Muscle layer of colon (tissue), 2 donors: Measurements from ENCODE around the gene IFT20.

Experiments used
- H3K27ac ChIP-seq: one replicate; pipeline ENCODE4 v1.7.0; 2013; ENCODE audit warnings: low read depth, mild to moderate bottlenecking, low read length, moderate library complexity
- H3K27me3 ChIP-seq, 2 donors: one replicate each; pipeline ENCODE4 v1.7.0; 2013; ENCODE audit warnings: low read length in 2 of 2, mild to moderate bottlenecking in 2 of 2; ENCODE audit not compliant: insufficient read depth in 2 of 2, control insufficient read depth in 1 of 2
- H3K36me3 ChIP-seq: one replicate; pipeline ENCODE4 v1.7.0; 2013; ENCODE audit warnings: mild to moderate bottlenecking, low read length; ENCODE audit not compliant: insufficient read depth
- H3K4me1 ChIP-seq: one replicate; pipeline ENCODE4 v1.7.0; 2013; ENCODE audit warnings: mild to moderate bottlenecking, low read length; ENCODE audit not compliant: insufficient read depth
- H3K4me3 ChIP-seq, 2 donors: one replicate each; pipeline ENCODE4 v1.7.0; 2013; ENCODE audit warnings: low read length in 2 of 2, low read depth in 1 of 2, mild to moderate bottlenecking in 1 of 2, moderate library complexity in 1 of 2
- H3K9ac ChIP-seq: one replicate; pipeline ENCODE4 v1.7.0; 2013; ENCODE audit warnings: low read length
- H3K9me3 ChIP-seq: one replicate; pipeline ENCODE4 v1.7.0; 2013; ENCODE audit warnings: mild to moderate bottlenecking, low read length
- donor health status: abdominal sarcoma.
- donor health status: Adenocarcinoma of cecum.

The IFT20 gene

DNA sequence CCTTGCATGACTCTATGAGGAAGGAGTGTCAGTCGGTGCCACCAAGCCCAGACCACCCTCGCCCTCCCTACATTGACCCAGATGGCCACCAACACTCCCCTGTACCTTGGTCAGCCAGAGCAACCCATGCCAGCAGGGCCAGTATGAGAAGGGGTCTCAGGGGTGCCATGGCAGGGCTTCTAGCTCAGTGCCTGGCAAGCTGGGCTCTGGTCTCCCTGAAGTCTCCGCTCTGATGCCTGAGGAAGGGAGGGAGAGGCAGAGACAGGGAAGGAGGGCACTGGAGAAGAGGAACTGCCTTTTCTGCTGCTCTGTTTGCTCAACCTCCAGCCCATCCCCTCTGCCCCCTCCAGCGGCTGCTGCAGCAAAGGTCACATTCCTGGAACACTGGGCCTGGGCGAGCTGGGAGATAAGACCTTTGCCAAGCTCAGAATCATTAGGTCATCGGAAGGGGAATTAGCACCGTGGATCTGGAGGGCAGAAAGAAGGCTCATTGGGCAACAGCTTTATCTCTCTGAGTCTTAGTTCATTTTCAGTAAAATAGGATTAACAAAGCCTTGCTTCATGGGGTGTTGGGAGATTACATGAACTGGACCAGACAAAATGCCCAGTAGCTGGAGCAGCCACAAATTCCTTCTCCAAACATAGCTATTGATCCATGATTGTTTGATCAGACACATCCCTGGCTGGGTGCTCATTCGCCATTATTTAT lies 34.9 kb upstream of the IFT20 start, which contains the start of gene VTN:
VTN (minus strand) TSS at position 273 of the 709 bp plus-strand sequence; CDS start at position 169, 104 bp downstream.
- H3K4me3 ChIP-seq, result peak within 1 kb of the TSS; percentile 20 to 65
- no peak within 1 kb of the TSS for H3K9ac ChIP-seq
- no peaks in the 10 kb centered on the region for H3K9me3 ChIP-seq
- H3K27me3 ChIP-seq, result no peaks in the 10 kb centered on the region
- H3K36me3 ChIP-seq, result no peaks in the 10 kb centered on the region
- peaks cover 18% of the 10 kb centered on the region for H3K4me1 ChIP-seq
- H3K27ac ChIP-seq, result peak within 1 kb of the TSS; percentile 48

DNA sequence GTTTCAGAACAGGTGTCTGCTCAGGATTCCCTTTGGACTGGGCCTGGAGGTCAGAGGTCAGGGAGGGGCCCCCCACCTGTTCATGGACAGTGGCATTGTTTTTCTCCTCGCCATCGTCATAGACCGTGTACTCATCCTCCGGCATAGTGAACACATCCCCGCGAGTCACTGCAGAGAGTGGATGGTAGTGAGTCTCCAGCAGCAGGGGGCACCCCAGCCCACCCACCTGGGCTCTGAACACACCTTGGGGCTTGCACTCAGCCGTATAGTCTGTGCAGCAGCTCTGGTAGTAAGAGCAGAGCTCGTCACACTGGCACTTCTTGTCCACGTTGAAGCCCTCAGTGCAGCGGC lies 34.4 kb upstream of the IFT20 start:
- Histone ChIP-seq H3K4me3 (no peak overlapping the region), H3K4me1 (peaks cover 18% of the 10 kb centered on the region), H3K9ac (no peak overlapping the region), H3K27ac (no peak overlapping the region), H3K27me3 (no peaks in the 10 kb centered on the region), H3K36me3 (no peaks in the 10 kb centered on the region), H3K9me3 (no peaks in the 10 kb centered on the region)

- H3K9ac ChIP-seq, result no peak overlapping the region
- H3K27ac ChIP-seq, result no peak overlapping the region
- no peak overlapping the region for H3K4me3 ChIP-seq
- no peaks in the 10 kb centered on the region for H3K9me3 ChIP-seq
- no peaks in the 10 kb centered on the region for H3K36me3 ChIP-seq
- peaks cover 18% of the 10 kb centered on the region for H3K4me1 ChIP-seq
- H3K27me3 ChIP-seq, result no peaks in the 10 kb centered on the region
Observed at GRCh38 chr17:28368915-28369683, 33.8 kb upstream of the IFT20 start.

- Histone ChIP-seq H3K36me3 (peaks cover 1% of the 10 kb centered on the region), H3K4me1 (peaks cover 16% of the 10 kb centered on the region), H3K9ac (no peak overlapping the region), H3K9me3 (no peaks in the 10 kb centered on the region), H3K27ac (no peak overlapping the region), H3K4me3 (no peak overlapping the region), H3K27me3 (no peaks in the 10 kb centered on the region)
Observed at GRCh38 chr17:28368306-28368831, 33.1 kb upstream of the IFT20 start.

DNA sequence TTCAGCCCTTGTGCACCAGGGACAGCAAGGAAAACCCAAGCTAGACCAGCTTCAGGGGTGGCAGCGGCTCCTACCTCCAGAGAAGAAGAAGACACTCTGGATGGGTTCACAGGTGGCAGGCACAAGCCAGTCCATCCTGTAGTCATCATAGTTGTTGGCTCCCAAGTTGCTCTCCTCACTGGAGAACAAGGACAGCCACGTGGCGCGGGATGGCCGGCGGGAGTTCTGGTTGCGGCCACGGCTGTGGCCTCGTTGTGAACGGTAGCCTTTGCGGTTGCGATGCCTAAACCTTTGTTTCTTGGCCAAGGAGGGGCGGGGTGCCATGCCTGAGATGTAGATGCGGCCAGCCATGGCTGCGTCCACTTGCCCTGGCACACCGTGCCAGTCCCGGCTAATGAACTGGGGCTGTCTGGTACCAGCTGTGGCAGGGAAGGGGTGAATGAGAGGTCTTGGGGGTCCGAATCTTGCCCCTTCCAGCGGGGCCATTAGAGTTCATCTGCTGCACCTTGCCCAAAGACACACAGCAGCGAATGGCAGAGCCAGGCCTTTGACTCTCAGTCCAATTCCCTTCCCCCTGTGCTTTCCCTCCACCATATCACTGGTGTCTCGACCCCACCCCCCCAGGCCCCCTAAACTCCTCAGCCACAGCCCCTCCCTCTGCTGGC lies 32.5 kb upstream of the IFT20 start:
- Histone ChIP-seq H3K9me3 (no peaks in the 10 kb centered on the region), H3K9ac (no peak overlapping the region), H3K27ac (no peak overlapping the region), H3K4me3 (no peak overlapping the region), H3K36me3 (peaks cover 7% of the 10 kb centered on the region), H3K4me1 (peaks cover 10% of the 10 kb centered on the region), H3K27me3 (no peaks in the 10 kb centered on the region)

- Histone ChIP-seq H3K4me3 (no peak overlapping the region), H3K9ac (no peak overlapping the region), H3K4me1 (peaks cover 4% of the 10 kb centered on the region), H3K36me3 (peaks cover 13% of the 10 kb centered on the region), H3K27ac (no peak overlapping the region), H3K27me3 (no peaks in the 10 kb centered on the region), H3K9me3 (no peaks in the 10 kb centered on the region)
Observed at GRCh38 chr17:28366605-28367004, 31.3 kb upstream of the IFT20 start.

DNA sequence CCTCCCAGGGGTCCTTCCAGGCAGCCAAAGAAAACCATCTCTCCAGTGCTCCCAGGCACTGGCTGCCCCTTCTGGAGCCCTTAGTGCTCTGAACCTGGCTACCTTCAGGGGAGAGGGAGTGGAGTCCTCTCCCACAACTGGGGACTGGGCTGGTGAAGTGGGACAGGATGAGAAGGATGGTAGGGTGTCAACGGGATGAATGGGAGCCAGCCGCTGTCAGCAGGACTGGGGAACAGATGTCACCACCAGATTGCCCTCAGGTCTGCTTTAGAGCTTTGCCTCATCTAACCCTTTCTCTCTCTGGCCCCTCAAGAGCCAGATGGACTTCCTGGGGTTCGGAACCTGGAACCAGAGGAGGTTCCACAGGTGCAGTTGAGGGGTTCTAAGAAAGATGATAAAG lies 30.2 kb upstream of the IFT20 start:
- Histone ChIP-seq H3K36me3 (peaks cover 24% of the 10 kb centered on the region), H3K9me3 (no peaks in the 10 kb centered on the region), H3K9ac (no peak overlapping the region), H3K4me3 (no peak overlapping the region), H3K27ac (no peak overlapping the region), H3K27me3 (no peaks in the 10 kb centered on the region), H3K4me1 (no peaks in the 10 kb centered on the region)

DNA sequence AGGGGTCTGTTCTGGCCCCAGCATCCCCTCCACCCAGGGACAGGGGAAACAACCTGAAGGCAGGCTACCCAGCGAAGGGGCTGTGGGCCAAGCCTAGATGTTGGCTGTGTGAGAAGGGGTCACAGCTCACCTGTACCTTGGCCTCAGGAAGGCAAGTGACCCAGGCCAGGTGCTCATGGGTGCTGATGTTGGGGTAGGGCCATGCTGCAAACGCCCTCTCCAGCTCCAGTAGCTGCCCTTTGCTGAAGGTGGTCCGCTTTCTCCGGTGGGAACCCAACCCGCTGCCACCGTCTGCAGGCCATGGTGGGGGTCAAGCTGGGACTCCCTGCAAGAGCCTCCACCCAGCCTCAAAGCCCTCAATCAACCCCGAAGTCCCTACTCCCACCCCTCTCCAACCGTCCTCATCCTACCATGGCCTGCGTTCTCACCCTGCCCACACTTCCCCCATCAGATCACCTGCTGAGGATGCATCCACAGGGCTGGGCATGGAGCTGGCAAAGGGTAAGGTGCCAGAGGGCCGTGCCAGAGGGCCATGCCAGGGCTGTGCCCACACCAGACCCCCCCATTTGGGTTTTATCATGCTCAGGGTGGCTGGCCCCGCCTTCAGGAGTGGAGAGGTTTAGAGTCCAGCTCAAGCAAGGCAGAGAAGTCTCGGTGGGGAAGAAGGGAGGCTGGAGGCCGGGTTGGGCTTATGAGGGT lies 29.5 kb upstream of the IFT20 start, which contains the start of gene SEBOX:
SEBOX (minus strand) TSS at position 535 of the 699 bp plus-strand sequence; CDS start at position 487, 48 bp downstream.
- H3K27ac ChIP-seq, result no peak within 1 kb of the TSS
- H3K9ac ChIP-seq, result no peak within 1 kb of the TSS
- H3K36me3 ChIP-seq, result peaks cover 31% of the 10 kb centered on the region
- H3K4me1 ChIP-seq, result no peaks in the 10 kb centered on the region
- no peaks in the 10 kb centered on the region for H3K27me3 ChIP-seq
- no peaks in the 10 kb centered on the region for H3K9me3 ChIP-seq
- no peak within 1 kb of the TSS for H3K4me3 ChIP-seq

GRCh38 chr17:28363776-28364650 lies 28.7 kb upstream of the IFT20 start:
- Histone ChIP-seq H3K4me1 (no peaks in the 10 kb centered on the region), H3K36me3 (peaks cover 36% of the 10 kb centered on the region), H3K4me3 (no peak overlapping the region)

DNA sequence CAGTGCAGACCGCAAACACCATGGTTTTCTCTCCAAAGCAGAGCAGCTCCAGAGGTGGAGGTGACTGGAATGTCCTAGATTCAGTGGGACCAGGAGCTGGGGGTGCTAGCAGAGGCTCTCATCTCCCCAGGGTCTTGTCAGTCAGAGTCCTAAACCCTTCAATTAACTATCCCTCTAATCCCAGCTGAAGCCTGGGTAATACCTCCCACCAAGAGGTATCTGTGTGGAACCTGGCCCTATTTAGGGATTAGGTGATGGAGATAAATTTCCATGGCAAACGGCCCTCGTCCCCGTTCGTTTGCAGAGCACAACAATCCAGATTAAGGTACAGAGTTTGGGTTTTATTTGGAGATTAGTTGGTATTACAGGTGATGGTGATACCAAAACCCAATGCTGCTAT lies 27.9 kb upstream of the IFT20 start:
- Histone ChIP-seq H3K36me3 (peaks cover 38% of the 10 kb centered on the region), H3K27ac (no peak overlapping the region), H3K27me3 (no peaks in the 10 kb centered on the region), H3K4me1 (peaks cover 8% of the 10 kb centered on the region), H3K9me3 (no peaks in the 10 kb centered on the region), H3K9ac (no peak overlapping the region), H3K4me3 (no peak overlapping the region)

More at GRCh38 chr17:28363776-28364650, 28.7 kb upstream of the IFT20 start:
- no peak overlapping the region for H3K27ac ChIP-seq
- H3K9ac ChIP-seq, result no peak overlapping the region
- no peaks in the 10 kb centered on the region for H3K27me3 ChIP-seq
- H3K9me3 ChIP-seq, result no peaks in the 10 kb centered on the region
